ENCODE data around the gene UBLCP1.
"Not testable (repeated sequence)": the region's sequence is repeated elsewhere in the genome, so short reads cannot be mapped to it uniquely, and the experiment has no call there.

UBLCP1 gene

DNA sequence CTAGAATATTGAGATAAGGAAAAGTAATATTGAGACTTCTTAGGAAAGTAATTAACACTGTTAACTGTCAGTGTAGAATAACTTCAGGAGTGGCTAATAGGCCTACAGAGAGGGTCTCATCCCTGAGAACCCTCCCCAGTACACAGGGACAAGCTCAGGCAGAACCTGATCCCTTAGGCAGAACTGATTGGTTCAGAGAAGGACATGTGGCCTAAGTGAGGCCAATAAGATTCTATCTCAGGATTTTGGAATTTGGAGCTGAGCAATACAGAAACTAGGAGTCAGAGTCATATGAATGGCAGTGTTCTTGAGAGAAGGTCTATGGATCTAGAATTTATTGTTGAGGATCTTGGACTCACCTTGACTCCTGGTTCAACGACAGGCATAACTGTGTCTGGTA, 10.9 kb upstream of the UBLCP1 start:
- TF ChIP-seq, protein P1, sequence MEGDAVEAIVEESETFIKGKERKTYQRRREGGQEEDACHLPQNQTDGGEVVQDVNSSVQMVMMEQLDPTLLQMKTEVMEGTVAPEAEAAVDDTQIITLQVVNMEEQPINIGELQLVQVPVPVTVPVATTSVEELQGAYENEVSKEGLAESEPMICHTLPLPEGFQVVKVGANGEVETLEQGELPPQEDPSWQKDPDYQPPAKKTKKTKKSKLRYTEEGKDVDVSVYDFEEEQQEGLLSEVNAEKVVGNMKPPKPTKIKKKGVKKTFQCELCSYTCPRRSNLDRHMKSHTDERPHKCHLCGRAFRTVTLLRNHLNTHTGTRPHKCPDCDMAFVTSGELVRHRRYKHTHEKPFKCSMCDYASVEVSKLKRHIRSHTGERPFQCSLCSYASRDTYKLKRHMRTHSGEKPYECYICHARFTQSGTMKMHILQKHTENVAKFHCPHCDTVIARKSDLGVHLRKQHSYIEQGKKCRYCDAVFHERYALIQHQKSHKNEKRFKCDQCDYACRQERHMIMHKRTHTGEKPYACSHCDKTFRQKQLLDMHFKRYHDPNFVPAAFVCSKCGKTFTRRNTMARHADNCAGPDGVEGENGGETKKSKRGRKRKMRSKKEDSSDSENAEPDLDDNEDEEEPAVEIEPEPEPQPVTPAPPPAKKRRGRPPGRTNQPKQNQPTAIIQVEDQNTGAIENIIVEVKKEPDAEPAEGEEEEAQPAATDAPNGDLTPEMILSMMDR (IDR thresholded peaks at IDR 0.05; ENCODE audit: low read length, missing control alignments) = no peak
- no peak overlapping the region for H3K4me3 ChIP-seq (replicated peaks; ENCODE audit: low read depth, low read length)
- DNase-seq (ENCODE audit: low read depth) = no peak

DNA sequence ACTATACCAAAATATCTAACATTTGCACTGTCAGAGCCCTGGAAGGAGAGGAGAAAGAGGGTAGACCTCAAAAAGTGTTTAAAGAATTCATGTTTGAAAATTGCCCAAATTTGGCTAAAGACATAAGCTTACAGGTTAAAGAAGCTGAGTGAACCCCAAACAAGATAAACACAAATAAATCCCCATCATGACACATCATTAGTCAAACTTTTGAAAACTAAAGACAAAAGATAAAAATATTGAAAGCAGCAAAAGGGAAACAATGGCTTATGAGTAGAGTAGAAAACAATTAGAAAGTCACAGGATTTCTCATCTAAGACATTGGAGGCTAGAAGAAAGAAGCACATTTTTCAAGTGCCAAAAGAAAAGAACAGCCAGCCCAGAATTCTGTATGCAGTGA, 6.1 kb upstream of the UBLCP1 start:
- DNase-seq (ENCODE audit: low read depth) = no peak
- no peak overlapping the region for H3K4me3 ChIP-seq (replicated peaks; ENCODE audit: low read depth, low read length)
- TF ChIP-seq, protein P1 (IDR thresholded peaks at IDR 0.05; ENCODE audit: low read length, missing control alignments) = no peak

DNA sequence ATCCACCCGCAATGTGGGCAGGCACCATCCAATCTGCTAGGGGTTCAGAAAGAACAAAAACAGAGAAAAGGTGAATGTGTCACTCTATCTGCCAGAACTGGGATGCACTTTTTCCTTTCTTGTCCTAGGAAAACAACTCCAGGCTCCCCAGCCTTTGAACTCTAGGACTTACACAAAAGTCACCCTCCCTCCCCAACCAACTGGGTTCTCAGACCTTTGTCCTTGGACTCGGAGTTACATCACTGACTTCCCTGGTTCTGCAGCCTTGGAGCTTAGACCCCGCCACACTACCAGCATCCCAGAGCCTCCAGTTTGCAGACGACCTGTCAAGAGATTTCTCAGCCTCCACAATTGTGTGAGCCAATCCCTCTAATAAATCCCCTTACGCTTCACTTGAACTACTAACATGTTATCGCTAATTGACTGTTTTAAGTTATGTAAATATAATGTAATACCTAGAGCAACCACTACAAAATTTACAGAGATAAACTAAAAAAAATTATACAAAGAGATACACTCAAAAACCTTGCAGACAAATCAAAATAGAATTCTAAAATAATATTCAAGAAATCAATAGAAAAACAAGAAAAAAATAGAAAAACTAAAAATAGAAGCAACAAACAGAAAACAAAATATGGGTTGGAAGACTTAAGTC, 5.3 kb upstream of the UBLCP1 start:
- DNase-seq (ENCODE audit: low read depth) = no peak
- no peak overlapping the region for H3K4me3 ChIP-seq (replicated peaks; ENCODE audit: low read depth, low read length)
- TF ChIP-seq, protein P1 (IDR thresholded peaks at IDR 0.05; ENCODE audit: low read length, missing control alignments) = no peak

DNA sequence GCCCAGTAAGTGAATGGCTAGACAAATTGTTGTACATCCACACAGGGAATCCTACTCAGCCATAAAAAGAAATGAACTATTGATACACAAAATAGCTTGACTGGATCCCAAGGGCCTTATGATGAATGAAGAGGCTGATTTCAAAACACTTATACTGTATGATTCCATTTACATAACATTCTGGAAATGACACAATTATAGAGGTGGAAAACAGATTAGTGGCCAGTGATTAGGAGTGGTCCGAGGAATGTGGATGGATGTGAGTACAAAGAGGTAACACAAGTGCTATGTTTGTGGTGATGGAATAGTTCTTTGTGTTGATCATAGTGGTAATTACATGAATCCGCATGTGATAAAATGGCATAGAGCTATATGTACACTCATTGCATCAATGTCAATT, 4.7 kb upstream of the UBLCP1 start:
- DNase-seq (ENCODE audit: low read depth) = no peak
- TF ChIP-seq, protein P1 (IDR thresholded peaks at IDR 0.05; ENCODE audit: low read length, missing control alignments) = no peak
- no peak overlapping the region for H3K4me3 ChIP-seq (replicated peaks; ENCODE audit: low read depth, low read length)

DNA sequence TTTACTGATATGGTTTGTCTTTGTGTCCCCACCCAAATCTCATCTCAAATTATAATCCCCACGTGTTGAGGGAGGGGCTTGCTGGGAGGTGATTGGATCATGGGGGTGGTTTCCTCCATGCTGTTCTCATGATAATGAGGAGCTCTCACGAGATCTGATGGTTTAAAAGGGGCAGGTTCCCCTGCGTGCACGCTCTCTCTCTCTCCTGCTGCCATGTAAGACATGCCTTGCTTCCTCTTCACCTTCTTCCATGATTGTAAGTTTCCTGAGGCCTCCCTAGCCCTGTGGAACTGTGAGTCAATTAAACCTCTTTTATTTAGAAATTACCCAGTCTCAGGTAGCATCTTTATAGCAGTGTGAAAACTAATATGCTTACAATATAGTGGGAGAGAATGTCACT, 2.9 kb upstream of the UBLCP1 start:
- H3K4me3 ChIP-seq (replicated peaks; ENCODE audit: low read depth, low read length); DNase-seq (ENCODE audit: low read depth): not testable (repeated sequence)

DNA sequence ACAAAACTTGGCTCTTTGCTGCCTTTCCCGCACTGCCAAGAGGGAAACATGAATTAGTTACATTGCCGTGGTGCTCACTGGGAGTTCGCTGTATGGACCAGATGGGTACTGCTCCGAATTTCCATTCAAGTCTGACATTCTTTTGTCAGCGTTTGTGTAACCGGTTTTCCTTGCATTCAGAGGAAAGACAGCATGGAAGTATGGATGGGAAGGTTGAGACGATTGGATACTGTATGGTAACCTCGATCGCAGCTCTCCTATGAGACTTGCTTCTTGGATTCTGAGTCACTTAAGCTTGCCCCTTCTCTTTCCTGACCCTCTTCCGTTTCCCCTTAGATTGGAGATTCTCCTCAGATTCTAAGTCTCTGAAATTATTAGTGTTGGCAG, 625 bp upstream of the UBLCP1 start:
- DNase-seq (ENCODE audit: low read depth) = peak; percentile 42
- H3K4me3 ChIP-seq (replicated peaks; ENCODE audit: low read depth, low read length) = peak overlapping the region; percentile 96
- TF ChIP-seq, protein P1 (IDR thresholded peaks at IDR 0.05; ENCODE audit: low read length, missing control alignments) = no peak

DNA sequence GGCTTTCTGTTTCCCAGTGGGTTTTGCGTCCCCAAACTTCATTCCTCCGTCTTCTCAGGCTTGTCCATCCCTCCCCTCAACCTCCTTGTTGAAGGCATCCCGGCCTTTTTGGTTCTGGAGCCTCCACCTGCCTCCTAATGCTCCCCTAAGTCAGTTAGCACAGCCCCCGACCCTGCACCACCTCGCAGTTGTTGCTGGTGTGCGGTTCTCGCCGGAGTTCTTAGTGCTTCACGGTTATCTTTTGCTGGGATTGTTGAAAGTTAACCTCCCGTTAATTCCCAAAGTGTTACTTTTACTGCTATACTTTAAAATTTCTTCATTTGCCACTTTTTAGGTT, 447 bp downstream of the UBLCP1 start:
- TF ChIP-seq, protein P1 (IDR thresholded peaks at IDR 0.05; ENCODE audit: low read length, missing control alignments) = no peak
- DNase-seq (ENCODE audit: low read depth) = no peak
- H3K4me3 ChIP-seq (replicated peaks; ENCODE audit: low read depth, low read length) = peak overlapping the region; percentile 96

DNA sequence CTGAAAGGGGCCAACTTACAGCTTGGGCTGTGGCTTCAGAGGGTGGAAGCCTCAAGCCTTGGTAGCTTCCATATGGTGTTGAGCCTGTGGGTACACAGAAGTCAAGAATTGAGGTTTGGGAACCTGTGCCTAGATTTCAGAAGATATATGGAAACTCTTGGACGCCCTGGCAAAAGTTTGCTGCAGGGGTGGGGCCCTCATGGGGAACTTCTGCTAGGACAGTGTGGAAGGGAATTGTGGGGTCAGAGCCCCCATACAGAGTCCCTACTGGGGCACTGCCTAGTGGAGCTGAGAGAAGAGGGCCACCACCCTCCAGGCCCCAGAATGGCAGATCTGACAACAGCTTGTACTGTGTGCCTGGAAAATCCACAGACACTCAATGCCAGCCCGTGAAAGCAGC, 3.7 kb downstream of the UBLCP1 start:
- not testable (repeated sequence) for DNase-seq (ENCODE audit: low read depth); H3K4me3 ChIP-seq (replicated peaks; ENCODE audit: low read depth, low read length)
